Measurements from ENCODE around the gene ADGRL1. TPM values are rescaled to one million over a fixed set of nuclear protein-coding genes. Genes with fewer than 3 reads are reported as not detected.

ADGRL1 gene
- 2.0 and 3.8 TPM in 2 replicates for total RNA-seq

GRCh38 chr19:14205452-14206287, at the start of gene ADGRL1:
TSS of gene ADGRL1 (minus strand) at chr19:14206169. CDS start at chr19:14183602, 22,567 bp downstream.

GRCh38 chr19:14136509-14137281, 69.3 kb downstream of the ADGRL1 start, which contains the start of gene ASF1B:
TSS of gene ASF1B (minus strand) at chr19:14136589. CDS start at chr19:14136456, 133 bp downstream.

DNA sequence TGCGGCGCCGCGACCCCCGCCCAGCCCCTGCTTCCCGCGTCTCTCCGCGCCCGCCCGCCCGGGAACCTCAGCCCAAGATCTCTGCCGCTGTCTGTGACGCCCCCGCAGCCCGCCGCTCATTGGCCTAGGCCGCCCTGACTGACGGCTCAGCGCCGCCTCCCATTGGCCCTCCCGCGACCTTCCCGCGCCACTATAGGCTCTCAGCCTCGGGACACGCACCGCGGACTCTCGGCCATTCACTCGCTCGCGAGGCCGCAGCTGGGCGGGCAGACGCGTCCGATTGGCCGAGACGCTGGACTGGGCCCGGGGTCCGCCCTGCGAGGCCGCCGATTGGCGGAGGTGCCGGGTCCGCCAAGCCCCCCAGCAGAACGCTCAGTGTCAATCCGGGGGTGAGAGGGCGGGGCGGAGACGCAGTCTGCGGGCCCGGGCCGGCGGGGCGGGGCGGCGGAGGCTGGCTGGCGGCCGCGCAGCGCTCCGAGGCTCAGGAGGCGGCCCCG, 88.3 kb downstream of the ADGRL1 start, which contains the start of gene PRKACA:
TSS of gene PRKACA (minus strand) at position 95 of the 497 bp plus-strand sequence. CDS start 215 bp downstream, outside the sequence.

Other genes starting within 250 kb of the ADGRL1 start
- 1.6 and 2.6 TPM in 2 replicates for gene RFX1, start 199.8 kb downstream of the ADGRL1 start, total RNA-seq
- not detected in 2 replicates for gene RLN3, start 178.0 kb downstream of the ADGRL1 start, total RNA-seq
- 0.26 and 1.6 TPM in 2 replicates for gene IL27RA, start 174.4 kb downstream of the ADGRL1 start, total RNA-seq
- gene PALM3, start 144.1 kb downstream of the ADGRL1 start, total RNA-seq: 0.16 and 0.17 TPM in 2 replicates
- 0.34 and 0.63 TPM in 2 replicates for gene MISP3, start 133.4 kb downstream of the ADGRL1 start, total RNA-seq
- gene C19orf67, start 120.4 kb downstream of the ADGRL1 start, total RNA-seq: not detected in 2 replicates
- gene SAMD1, start 115.4 kb downstream of the ADGRL1 start, total RNA-seq: 12.4 and 13.9 TPM in 2 replicates
- gene PRKACA, start 88.4 kb downstream of the ADGRL1 start, total RNA-seq: 33.1 and 42.7 TPM in 2 replicates
- gene ASF1B, start 69.6 kb downstream of the ADGRL1 start, total RNA-seq: 0.43 and 0.95 TPM in 2 replicates
- gene ADGRE5, start 175.3 kb upstream of the ADGRL1 start, total RNA-seq: 6.9 and 7.9 TPM in 2 replicates
- gene DDX39A, start 213.2 kb upstream of the ADGRL1 start, total RNA-seq: 30.2 and 32.0 TPM in 2 replicates
- 149 and 156 TPM in 2 replicates for gene PKN1, start 227.1 kb upstream of the ADGRL1 start, total RNA-seq